C4-2B (cell line): Measurements from ENCODE around the gene ERC1.

Source experiments
- H3K27ac ChIP-seq: fragments of 450-650 bp; 2 replicates; pipeline ENCODE4 v1.5.1; 2017
- ZFX ChIP-seq: fragments of 450-650 bp; IDR thresholded peaks from 2 replicates; pipeline ENCODE4 v1.6.1; 2017
- TF ChIP-seq, protein P1 (sequence below): fragments of 450-650 bp; conservative IDR thresholded peaks from 2 replicates; pipeline ENCODE4 v1.5.1; 2017; ENCODE audit warnings: mild to moderate bottlenecking

The ERC1 gene

DNA sequence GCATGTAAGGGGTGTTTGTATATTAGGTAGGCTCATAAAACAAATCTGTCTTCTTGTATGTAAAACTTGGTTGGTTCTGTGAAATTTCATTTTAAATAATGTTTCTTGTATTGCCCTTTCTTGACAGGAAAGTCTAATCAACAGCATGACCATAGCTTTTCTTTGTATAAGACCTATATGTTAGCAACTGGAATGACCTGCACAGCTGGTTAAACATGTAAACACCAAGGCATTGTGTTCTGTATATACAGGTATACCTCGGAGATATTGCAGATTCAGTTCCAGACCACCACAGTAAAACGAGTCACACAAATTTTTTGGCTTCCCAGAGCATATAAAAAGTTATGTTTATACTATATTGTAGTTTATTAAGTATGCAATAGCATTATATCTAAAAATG lies 183.6 kb downstream of the ERC1 start:
- TF ChIP-seq, protein P1, sequence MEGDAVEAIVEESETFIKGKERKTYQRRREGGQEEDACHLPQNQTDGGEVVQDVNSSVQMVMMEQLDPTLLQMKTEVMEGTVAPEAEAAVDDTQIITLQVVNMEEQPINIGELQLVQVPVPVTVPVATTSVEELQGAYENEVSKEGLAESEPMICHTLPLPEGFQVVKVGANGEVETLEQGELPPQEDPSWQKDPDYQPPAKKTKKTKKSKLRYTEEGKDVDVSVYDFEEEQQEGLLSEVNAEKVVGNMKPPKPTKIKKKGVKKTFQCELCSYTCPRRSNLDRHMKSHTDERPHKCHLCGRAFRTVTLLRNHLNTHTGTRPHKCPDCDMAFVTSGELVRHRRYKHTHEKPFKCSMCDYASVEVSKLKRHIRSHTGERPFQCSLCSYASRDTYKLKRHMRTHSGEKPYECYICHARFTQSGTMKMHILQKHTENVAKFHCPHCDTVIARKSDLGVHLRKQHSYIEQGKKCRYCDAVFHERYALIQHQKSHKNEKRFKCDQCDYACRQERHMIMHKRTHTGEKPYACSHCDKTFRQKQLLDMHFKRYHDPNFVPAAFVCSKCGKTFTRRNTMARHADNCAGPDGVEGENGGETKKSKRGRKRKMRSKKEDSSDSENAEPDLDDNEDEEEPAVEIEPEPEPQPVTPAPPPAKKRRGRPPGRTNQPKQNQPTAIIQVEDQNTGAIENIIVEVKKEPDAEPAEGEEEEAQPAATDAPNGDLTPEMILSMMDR, result no peak
- TF ChIP-seq ZFX, result no peak
- no peak overlapping the region for H3K27ac ChIP-seq

DNA sequence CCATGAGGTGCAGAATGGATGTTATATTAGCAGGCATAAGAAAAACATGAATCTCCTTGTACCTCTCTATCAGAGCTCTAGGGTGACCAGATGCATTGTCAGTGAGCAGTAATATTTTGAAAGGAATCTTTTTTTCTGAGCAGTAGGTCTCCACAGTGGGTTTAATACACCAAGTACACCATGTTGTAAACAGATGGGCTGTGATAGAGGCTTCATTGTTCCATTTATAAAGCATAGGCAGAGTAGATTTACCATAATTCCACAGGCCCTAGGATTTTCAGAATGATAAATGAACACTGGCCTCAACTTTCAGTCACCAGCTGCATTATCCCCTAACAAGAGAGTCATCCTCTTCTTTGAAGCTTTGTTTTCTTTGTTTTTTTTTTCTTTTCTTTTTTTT lies 185.2 kb downstream of the ERC1 start:
- H3K27ac ChIP-seq, result no peak overlapping the region
- TF ChIP-seq ZFX, result no peak
- TF ChIP-seq, protein P1, result no peak

DNA sequence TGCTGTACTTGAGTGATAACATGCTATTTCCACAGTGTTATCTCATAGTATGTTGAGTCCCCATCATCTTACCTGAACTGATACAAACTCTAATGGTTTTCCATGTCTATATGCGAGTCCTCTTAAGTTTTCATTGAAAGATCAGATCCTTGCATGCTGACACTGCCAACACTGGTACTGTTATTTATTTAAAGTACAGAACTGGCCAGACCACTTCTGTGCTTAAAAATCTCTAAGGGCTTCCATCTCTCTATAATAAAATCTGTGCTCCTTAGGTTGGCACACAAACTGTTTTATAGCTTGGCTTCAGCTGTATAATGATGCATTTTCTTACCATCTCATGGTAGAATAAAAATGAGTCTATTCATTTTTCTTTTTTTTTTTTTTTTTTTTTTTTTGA lies 188.1 kb downstream of the ERC1 start:
- TF ChIP-seq ZFX, result no peak
- TF ChIP-seq, protein P1, result no peak
- no peak overlapping the region for H3K27ac ChIP-seq

DNA sequence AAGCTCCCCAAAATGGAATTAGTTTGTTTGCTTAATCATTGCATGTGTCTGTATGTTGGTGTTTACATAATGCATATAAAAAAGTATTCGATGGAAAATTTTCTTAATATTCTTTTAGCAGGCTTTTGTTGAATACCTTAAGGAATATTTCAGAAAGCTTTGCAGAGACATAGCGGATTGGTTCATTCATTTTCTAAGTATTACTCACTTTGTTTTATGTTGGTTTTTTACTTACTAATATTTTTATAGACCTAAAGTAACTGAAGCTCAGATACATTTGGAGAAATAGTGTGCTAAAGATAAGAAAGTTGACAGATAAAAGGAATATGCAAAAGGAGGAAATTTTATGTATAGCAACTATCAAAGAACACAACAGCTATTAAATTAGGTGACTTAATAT lies 191.0 kb downstream of the ERC1 start:
- no peak overlapping the region for H3K27ac ChIP-seq
- TF ChIP-seq ZFX, result no peak
- TF ChIP-seq, protein P1, result no peak

DNA sequence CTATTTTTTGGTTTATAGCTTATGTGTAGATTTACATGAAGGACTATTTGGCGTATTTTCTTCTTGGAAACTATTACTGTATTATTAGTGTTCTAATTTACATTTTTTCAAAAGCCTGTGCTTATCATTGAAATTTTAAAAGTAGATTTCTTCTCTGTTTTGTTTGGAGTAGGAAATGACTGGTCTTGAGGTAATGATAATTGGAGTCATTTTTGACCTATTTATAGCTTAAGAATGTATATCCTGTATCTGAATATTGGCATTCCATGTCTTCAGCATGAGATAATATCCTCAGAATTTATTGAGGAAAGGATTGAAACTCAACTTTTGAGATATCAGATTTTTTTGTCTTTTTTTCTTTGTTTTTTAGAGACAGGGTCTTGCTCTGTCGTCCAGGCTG lies 193.4 kb downstream of the ERC1 start:
- H3K27ac ChIP-seq, result no peak overlapping the region
- TF ChIP-seq ZFX, result no peak
- TF ChIP-seq, protein P1, result no peak

DNA sequence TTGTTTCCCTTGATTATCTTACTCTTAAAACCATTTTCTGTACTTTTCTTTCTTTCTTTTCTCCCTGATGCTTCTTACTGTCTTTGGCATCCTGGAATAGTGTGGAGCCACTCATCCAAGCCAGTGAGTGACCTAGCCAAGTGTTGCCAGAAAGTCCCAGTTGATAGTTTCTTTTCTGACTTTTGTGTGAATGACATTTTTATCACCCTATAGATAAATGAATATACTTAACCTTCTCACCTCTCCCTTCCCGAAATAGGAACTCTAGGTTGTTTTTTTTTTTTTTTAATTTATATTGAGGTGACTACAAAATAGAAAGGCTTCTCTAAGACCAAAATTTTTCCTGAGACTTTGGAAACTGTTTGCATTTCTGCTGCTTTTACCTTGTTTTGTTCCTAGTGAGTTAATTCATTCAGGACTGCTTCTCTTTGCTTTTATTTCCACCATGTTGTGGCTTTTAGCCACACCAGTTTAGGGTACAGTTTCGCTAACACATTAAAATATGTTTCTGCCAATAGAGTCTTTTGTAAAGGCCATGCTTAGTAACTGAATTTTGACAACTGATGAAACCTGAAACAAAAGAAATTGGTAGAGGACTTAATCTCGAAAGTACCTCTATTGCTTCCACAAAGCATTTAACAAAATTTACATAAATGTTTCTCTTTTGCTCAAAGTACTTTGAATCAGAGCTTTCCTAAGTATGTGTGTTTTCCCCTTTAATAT lies 194.6 kb downstream of the ERC1 start:
- H3K27ac ChIP-seq, result no peak overlapping the region
- no peak for TF ChIP-seq ZFX
- TF ChIP-seq, protein P1, result no peak

DNA sequence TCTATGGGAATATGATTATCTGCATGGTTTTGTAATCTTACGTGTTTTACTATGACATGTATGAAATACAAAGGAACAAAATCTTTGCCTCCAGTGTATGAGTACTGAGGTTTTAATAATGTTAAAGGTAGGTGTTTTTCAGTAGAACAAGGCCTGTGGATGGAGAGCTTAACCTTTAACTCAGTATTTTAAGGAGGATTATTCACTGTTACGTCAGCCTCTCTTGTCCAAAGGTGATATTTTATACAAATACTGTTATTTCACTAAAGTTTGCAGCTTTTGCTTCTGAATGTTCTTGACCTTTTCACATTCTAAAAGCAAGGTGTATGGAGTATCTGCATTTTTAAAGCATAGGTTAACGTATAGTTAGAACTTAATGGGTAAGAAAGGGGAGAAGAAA lies 195.3 kb downstream of the ERC1 start:
- no peak for TF ChIP-seq ZFX
- TF ChIP-seq, protein P1, result no peak

More for the DNA sequence above, 195.3 kb downstream of the ERC1 start:
- no peak overlapping the region for H3K27ac ChIP-seq
